GM19193 (cell line): ENCODE results near the gene CNTNAP2.

ENCODE experiments used
- POLR2A ChIP-seq: IDR thresholded peaks from 4 replicates; pipeline ENCODE4 v1.6.1; 2011; ENCODE audit not compliant: insufficient read depth, insufficient read length; ENCODE audit errors: extremely low read depth

Gene CNTNAP2

DNA sequence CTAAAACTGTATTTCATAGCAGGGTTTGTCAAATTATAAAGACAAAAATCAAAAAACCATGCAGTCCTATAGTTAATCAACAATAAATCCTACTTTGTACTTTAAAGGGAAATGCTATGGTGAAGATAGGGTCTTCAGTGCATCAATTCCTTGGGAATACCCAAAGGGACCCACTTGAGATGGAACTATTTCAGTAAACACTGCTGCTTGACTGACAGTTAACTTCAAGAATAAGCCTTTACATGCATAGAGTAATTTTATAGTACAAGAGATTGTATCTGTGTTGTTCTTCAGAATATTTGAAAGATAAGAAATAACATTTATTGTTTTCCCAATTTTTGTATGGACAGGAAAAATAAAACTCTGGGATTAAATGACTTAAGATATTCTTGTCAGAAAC, 1179.6 kb downstream of the CNTNAP2 start:
- no peak for TF ChIP-seq POLR2A

DNA sequence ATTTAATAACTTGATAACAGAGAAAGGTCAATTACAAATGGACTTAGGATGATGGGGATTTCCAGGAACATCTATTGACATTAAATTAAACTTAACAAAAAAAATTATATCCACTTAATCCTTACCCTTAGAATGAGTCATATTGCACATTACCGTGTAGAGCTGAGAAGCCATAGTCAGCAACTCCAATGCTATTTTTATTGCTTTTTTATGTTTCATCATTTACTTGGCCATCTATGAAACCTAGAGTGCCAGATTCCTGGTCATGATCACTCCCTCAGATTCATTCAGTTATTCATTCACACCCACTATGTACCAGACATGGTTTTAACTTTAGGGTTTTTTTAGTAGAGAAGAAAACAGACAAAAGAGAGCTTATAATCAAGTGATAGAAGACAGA, 1180.4 kb downstream of the CNTNAP2 start:
- no peak for TF ChIP-seq POLR2A

DNA sequence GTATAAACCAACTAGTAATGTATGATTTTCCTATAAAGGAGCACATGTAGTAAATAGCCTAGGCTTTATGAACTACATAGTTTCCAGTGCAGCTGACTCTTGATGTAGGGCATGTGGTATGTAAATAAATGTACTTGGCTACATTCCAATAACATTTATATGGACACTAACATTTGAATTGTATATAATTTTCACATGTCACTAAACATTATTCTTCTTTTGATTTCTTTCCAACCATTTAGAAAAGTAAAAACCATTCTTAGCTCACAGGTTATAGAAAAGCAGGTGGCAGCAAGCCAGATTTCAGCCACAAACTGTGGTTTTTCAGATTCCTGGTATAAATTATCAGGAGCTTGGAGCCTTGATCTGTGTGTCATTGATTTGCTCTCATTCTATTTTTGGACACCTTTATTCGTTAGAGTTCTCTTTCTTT, 1182.0 kb downstream of the CNTNAP2 start:
- no peak for TF ChIP-seq POLR2A

DNA sequence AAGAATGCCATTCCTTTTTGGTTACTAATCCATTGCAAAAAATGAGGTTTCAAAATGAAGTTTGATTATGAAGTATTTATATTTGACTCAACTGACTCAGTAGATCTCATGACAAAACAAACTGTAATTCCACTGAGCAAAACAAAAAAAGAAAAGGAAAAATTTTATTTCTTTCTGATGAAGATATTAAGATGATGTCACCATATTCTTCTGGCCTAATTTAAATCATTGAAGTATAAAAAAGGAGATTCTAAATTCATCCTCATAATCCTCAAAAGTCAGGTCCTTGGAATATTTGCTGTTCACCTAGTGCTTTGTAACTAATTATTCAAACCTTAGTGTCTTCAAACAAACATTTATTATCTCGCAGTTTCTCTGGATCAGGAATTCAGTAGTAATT, 1183.7 kb downstream of the CNTNAP2 start:
- no peak for TF ChIP-seq POLR2A

DNA sequence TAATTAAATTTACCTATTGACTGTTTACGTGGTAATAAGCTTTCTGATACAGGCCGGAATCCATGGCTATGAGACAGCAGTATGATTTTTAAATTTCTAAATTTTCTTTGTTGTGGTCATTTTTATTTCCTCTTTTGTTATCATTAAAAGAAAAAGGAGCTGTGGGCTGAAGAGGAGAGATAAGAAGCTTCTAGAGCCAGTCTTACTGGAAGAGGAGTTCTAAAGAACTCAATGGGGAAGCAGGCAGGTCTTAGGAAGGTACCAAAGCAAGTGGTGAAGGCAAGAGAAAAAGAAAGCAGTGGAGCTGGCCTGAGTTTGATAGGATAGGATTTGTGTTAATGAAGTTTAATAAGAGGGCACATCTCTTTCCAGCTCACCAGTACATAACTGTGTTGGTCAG, 1187.8 kb downstream of the CNTNAP2 start:
- no peak for TF ChIP-seq POLR2A

DNA sequence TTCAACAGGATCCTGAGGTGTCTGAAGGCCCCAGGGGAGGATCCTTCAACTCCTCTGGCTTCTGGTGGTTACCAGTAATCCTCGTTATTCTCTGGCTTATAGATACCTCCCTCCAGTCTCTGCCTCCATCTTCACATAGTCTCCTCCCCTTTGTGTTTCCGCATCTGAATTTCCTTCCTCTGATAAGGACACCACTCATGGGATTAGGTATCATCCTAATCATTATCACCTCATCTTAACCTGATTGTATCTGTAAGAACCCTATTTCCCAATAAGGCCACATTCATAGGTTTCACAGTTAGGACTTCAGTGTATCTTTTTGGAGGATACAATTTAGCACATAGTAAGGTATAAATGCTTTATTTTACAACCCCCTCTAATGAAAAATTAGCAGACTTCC, 1189.2 kb downstream of the CNTNAP2 start:
- TF ChIP-seq POLR2A: no peak

DNA sequence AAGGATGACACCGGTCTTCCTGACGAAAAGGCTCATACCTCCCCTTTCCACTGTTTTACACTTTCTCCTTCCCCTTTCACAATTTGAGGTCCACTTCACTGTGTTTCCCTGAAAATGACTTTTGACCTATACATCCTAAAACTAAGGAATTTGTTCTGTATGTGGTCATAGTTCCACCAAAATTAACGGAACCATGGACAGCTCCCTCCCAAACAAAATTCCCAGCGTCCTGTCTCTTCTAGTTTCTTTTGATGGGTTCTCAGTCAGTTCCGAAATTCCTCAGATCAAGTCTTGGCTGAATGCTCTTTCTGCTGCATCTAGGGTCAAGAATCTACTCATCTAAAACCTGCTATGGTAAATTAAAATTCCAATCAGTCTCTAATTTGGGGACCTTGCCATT, 1191.9 kb downstream of the CNTNAP2 start:
- TF ChIP-seq POLR2A: no peak

DNA sequence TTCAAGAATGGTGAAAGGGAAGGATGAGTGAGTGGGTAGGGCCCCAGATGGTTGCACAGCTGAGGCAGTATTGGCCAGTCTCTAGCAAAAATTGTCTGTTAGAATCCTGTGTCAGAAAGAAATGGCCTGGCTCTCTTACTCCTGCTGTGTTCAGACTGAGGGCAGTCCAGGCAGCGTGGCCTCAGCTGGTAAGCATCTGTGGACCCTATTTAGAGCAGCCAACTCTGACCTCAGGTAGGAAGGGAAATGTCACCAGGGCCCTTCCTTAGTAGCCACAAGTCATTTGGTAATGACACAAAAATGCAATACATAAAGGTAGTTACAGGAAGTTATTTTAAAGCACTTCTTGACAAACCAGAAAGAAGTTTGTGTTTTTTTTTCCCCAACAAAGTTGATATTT, 1194.7 kb downstream of the CNTNAP2 start:
- TF ChIP-seq POLR2A: no peak

DNA sequence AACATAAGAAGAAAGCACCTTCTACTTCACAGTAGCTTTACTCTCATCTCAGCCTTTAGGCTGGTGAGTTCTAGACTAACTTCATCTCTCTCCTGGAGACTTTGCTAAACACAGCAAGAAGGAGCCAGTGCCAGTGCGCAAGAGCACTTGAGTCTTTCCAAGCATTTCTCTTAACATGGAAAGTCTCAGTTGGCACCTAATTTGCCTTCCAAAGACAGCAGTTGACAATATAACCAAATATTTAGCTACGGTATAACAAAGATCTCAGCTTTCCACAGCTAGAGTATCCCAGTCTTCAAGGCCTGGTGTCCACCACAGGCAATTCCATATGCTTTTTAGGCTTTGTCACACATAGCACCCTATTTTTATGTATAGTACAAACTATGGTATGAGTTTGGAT, 1204.9 kb downstream of the CNTNAP2 start:
- TF ChIP-seq POLR2A: no peak

DNA sequence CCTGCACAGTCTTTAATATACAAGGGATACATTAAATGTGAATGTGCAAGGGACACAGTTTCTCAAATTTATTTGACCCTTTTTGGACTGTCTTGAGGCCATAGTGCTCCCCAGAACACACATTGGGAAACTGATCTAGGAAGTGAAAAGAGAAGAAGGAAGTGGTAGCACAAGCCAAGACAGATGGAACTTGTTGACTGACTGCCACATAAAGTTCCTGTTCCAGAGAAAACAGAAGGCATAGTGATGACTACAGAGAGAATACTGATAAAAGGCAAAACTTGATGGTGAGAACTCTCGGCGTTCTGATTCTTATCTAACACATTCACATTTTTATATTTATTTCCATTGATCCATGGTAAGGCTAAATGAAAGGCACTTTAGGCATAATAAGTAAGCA, 1216.4 kb downstream of the CNTNAP2 start:
- TF ChIP-seq POLR2A: no peak

DNA sequence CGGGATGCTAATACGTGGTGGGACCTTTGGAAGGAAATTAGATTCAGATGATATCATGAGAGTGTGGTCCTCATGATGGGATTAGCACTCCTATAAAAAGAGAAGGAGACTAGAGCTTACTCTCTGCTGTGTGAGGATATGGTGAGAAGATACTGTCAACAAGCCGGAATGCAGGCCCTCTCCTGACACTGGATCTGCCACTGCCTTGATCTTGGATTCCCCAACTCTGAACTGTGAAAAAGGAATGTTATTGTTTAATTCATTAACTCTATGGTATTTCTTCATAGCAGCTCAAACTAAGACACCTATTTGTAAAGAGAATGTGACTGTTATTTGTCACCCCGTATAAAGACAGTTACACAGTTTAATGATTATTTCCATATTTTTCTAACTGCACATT, 1246.5 kb downstream of the CNTNAP2 start:
- TF ChIP-seq POLR2A: no peak

DNA sequence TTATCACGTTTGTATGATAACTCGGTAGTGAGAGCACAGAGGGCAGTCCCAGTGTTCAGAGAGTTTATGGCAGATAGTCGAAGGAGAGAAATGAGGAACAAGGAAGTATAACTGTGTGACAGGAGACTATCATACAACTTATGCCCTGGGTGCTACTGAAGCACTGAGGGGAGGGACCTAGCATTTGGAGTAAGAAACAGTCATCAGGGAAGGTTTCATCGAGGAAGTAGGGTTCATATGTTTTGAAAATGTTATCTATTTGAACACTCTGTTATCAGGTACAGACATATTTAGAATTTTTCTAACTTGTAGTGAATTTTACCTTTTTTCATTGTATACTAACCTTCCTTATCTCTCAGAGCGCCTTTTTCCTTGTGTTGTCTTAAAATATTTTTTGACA, 1259.6 kb downstream of the CNTNAP2 start:
- no peak for TF ChIP-seq POLR2A

DNA sequence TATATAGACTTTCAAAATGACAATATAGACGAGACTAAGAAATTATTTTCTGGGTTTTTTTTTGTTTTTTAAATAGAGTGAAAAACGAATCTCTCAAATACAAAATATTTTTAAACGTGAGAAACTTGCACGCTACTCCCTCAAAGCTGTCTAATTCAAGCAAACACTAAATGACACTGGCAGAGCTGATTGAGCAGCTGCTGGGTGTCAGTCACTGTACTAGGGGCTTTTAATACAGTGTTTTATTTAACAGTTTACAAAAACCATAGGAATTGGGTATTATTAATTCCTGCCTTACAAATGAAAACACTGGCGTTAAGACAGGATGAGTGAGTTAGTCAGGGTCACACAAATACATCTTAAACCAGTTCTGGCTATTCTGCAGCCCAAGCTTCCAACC, 1264.3 kb downstream of the CNTNAP2 start:
- no peak for TF ChIP-seq POLR2A

DNA sequence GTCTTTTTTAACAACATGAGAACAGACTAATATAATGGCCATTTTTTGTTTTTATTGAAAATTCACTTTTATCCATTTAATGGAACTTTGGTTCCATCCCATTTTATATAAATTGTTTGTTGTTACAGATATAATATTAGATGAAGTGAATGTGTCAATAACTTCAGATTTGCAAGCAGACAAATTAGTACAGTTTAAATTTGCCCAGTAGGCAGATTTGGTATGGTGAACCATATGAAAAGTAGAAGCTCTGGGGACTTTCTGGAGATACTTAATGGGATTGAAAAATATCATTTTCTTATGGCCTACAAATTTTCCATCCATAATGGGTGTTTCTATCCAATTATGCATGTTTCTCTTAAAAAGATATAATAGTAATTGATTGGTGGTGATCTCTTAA, 1277.7 kb downstream of the CNTNAP2 start:
- no peak for TF ChIP-seq POLR2A

DNA sequence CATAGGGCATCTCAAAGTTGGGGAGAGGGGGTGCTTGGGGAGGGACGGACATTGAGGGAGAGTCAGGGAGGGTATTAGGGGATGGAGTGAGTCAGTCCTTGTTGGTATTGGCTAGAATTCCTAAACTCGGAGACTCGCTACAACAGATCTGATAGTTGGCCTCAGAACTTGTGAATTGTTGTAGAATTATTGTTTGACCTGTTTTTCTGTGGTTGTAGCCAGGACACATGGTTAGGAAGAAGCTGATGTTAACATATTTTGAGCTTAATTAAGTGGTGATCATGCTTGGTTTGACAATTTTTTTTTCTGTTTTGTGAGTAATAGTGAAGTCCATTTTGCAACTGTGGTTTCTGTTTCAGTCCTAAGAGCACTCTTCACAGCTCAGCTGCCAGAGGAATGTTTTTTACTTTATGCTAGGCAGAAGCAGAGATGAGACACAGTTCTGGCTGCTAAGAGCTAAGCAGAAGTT, 1283.7 kb downstream of the CNTNAP2 start:
- TF ChIP-seq POLR2A: no peak

DNA sequence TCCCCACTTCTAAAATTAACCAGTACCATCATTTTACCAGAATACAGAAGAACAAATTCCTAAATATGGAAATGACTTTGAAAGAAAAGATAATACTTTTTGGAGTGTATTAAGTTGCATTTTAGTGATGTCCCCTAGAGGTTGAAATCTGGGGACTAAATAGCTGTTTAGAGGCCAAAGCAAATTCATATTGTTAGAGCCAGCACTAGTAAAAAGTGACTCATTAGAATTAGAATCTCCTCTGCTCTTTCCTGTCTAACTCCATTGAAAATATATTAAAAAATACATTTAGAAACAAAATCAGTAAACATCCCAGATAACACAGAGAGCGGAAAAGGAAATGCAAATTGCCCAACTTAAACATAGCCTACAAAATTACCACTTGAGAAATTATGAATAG, 1284.3 kb downstream of the CNTNAP2 start:
- TF ChIP-seq POLR2A: no peak

DNA sequence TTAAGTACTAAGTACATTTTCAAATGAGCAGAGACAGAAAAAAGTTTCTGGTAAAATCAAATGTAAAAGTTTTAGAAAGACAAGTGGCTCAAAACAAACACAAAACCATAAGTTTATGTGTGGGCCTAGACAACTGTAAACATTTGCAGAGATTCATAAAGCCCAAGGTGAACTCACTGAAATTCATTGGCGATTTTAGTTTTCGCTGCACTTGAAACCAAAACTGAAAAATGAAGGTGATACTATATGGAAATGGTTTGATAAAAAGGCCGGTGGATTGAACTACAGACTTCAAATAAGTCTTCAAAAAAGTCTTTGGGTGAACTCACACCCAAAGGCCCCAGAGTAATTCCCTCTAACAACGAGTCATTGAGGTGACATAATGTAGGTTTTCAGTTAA, 1289.0 kb downstream of the CNTNAP2 start:
- TF ChIP-seq POLR2A: no peak
